GM18499 (cell line): ENCODE data around the gene CHERP.
"Not testable (repeated sequence)": the region's sequence is repeated elsewhere in the genome, so short reads cannot be mapped to it uniquely, and the experiment has no call there.

Source experiments
- ATAC-seq: cut with Tn5 transposase; IDR thresholded peaks from one replicate; pipeline ENCODE4 v1.9.1; 2021; ENCODE audit warnings: moderate number of reproducible peaks; ENCODE audit not compliant: insufficient read depth, unreplicated experiment

The CHERP gene

GRCh38 chr19:16548956-16549355 lies 6.7 kb upstream of the CHERP start:
- no peak for ATAC-seq

GRCh38 chr19:16544473-16545231 lies 2.4 kb upstream of the CHERP start:
- no peak for ATAC-seq

- ATAC-seq, result not testable (repeated sequence)
Measured at GRCh38 chr19:16543734-16544133, 1.5 kb upstream of the CHERP start.

- no peak for ATAC-seq
Measured at GRCh38 chr19:16542910-16543472, 754 bp upstream of the CHERP start.

- no peak for ATAC-seq
Measured at GRCh38 chr19:16541526-16542044, 652 bp downstream of the CHERP start.

GRCh38 chr19:16540948-16541347 lies 1.3 kb downstream of the CHERP start:
- ATAC-seq, result no peak

- no peak for ATAC-seq
Measured at GRCh38 chr19:16537111-16537510, 5.1 kb downstream of the CHERP start.

- no peak for ATAC-seq
Measured at GRCh38 chr19:16536130-16536529, 6.1 kb downstream of the CHERP start.

- ATAC-seq, result no peak
Measured at GRCh38 chr19:16535381-16535780, 6.9 kb downstream of the CHERP start.

GRCh38 chr19:16532440-16533234 lies 9.6 kb downstream of the CHERP start:
- no peak for ATAC-seq

- ATAC-seq, result no peak
Measured at GRCh38 chr19:16531380-16531669, 10.9 kb downstream of the CHERP start.

- ATAC-seq, result no peak
Measured at GRCh38 chr19:16530540-16531379, 11.5 kb downstream of the CHERP start.

GRCh38 chr19:16529466-16530144 lies 12.6 kb downstream of the CHERP start:
- no peak for ATAC-seq

GRCh38 chr19:16527971-16528521 lies 14.2 kb downstream of the CHERP start:
- no peak for ATAC-seq

- ATAC-seq, result no peak
Measured at GRCh38 chr19:16527334-16527935, 14.8 kb downstream of the CHERP start.

- ATAC-seq, result no peak
Measured at GRCh38 chr19:16525751-16526481, 16.3 kb downstream of the CHERP start.

GRCh38 chr19:16524991-16525734 lies 17.1 kb downstream of the CHERP start:
- ATAC-seq, result no peak
